ENCODE data around the gene OXSR1. TPM values are rescaled to one million over a fixed set of nuclear protein-coding genes. Genes with fewer than 3 reads are reported as not detected.

OXSR1 gene
- total RNA-seq, 1 donor from 2014 or later: 80.7 TPM

DNA sequence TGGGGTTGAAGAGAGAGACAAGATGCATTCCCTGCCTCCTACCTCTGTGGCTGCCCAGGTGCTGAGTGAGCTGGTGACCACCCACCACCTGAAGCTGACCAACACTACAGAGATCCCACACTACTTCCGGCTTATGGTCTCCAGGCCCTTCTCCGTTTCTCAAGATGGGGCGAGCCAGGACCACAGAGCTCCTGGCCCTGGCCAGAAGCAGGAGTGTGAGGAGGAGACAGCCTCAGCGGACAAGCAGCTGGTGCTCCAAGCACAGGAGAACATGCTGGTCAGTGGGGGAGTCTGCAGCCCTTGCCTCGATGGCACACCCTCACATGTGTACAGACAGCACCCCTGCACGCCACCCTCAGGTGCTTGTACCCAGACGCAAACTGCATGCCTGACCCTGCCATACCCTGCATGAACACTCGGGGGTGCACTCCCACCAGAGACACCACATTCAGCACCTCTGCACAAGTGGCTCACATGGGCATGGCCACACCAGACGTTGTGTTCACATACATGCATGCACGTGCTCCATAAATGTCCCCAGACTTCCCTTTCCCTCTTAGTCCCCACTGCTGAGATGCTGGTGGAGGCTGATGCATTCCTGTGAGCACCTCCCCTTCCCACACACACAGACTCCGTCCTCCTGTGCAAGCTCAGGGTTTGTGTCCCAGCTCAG, 47.5 kb upstream of the OXSR1 start:
- Mint-ChIP-seq H3K27me3 (ENCODE audit: unreplicated experiment) (peaks cover 11% of the 10 kb centered on the region), H3K9me3 (ENCODE audit: unreplicated experiment) (peaks cover 3% of the 10 kb centered on the region), H3K36me3 (ENCODE audit: unreplicated experiment) (no peaks in the 10 kb centered on the region), H3K4me3 (ENCODE audit: unreplicated experiment) (no peak overlapping the region), H3K4me1 (ENCODE audit: low read depth, unreplicated experiment) (no peaks in the 10 kb centered on the region), H3K27ac (ENCODE audit: unreplicated experiment) (peak overlapping the region; percentile 33)
- TF ChIP-seq, protein P1, sequence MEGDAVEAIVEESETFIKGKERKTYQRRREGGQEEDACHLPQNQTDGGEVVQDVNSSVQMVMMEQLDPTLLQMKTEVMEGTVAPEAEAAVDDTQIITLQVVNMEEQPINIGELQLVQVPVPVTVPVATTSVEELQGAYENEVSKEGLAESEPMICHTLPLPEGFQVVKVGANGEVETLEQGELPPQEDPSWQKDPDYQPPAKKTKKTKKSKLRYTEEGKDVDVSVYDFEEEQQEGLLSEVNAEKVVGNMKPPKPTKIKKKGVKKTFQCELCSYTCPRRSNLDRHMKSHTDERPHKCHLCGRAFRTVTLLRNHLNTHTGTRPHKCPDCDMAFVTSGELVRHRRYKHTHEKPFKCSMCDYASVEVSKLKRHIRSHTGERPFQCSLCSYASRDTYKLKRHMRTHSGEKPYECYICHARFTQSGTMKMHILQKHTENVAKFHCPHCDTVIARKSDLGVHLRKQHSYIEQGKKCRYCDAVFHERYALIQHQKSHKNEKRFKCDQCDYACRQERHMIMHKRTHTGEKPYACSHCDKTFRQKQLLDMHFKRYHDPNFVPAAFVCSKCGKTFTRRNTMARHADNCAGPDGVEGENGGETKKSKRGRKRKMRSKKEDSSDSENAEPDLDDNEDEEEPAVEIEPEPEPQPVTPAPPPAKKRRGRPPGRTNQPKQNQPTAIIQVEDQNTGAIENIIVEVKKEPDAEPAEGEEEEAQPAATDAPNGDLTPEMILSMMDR (IDR thresholded peaks at IDR 0.05; ENCODE audit: partially characterized antibody, unreplicated experiment): peak; percentile 71
- DNase-seq: peak; percentile 71

DNA sequence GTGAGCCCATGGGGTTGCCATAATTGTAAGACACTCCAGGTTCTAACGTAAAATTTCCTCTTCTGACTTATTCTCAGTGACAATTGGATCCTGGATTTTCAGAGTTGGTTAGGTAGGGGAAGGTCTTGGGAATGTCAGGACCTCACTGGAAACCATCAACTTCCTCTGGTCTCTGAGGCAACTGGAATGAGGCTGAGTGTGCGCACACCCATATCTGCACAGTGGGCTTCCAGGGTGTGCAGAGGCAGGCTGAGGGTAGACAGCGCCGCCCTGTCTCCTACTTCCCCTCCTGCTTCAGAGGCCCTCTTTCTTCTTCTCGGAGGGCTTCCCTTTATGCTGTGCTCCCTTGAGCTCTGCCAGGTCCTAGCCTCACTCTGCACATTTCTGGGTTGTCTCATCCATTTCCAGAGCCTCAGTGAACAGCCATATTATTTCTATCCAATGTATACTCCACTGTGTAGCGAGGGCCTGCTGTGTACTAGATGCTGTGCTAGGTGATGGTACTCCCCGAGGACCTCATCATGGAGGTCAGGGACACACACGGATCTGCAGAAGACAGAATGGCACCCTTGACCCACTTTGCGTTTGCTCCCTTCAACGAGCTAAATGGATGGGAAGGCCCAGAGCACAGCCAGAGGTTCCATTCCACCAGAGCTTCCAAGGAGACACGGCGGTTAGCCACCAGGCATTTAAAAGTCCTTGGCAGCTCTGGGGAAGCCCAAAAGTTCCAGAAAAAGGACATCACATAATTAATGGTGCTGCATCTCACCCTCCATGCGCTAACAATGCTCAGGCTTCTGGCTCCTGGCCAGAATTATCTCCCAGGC, 46.7 kb upstream of the OXSR1 start:
- no peak overlapping the region for H3K27ac Mint-ChIP-seq (ENCODE audit: unreplicated experiment)

DNA sequence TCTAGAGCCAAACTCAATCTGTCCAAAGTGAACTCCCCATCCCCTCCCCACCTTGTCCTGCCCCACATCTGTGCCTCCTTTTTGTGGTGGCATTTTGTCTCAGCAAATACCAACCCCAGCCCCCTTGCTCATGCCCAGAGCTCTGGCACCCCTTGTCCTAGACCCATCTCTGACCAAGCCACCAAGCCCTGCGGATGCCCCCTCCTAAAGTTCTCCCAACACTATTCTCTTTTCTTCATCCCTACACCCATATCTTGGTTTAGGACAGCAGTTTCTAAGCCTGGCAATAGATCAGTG, 46.1 kb upstream of the OXSR1 start:
- H3K4me3 Mint-ChIP-seq (ENCODE audit: unreplicated experiment): no peak overlapping the region
- H3K27me3 Mint-ChIP-seq (ENCODE audit: unreplicated experiment): peaks cover 11% of the 10 kb centered on the region
- H3K36me3 Mint-ChIP-seq (ENCODE audit: unreplicated experiment): peaks cover 4% of the 10 kb centered on the region
- peaks cover 3% of the 10 kb centered on the region for H3K9me3 Mint-ChIP-seq (ENCODE audit: unreplicated experiment)
- DNase-seq: no peak
- H3K4me1 Mint-ChIP-seq (ENCODE audit: low read depth, unreplicated experiment): no peaks in the 10 kb centered on the region
- TF ChIP-seq, protein P1 (IDR thresholded peaks at IDR 0.05; ENCODE audit: partially characterized antibody, unreplicated experiment): no peak
- H3K27ac Mint-ChIP-seq (ENCODE audit: unreplicated experiment): no peak overlapping the region

More for the DNA sequence above, 46.7 kb upstream of the OXSR1 start:
- Mint-ChIP-seq H3K4me3 (ENCODE audit: unreplicated experiment) (no peak overlapping the region), H3K4me1 (ENCODE audit: low read depth, unreplicated experiment) (no peaks in the 10 kb centered on the region), H3K36me3 (ENCODE audit: unreplicated experiment) (peaks cover 4% of the 10 kb centered on the region), H3K27me3 (ENCODE audit: unreplicated experiment) (peaks cover 11% of the 10 kb centered on the region), H3K9me3 (ENCODE audit: unreplicated experiment) (peaks cover 3% of the 10 kb centered on the region)
- TF ChIP-seq, protein P1 (IDR thresholded peaks at IDR 0.05; ENCODE audit: partially characterized antibody, unreplicated experiment): no peak
- DNase-seq: no peak

DNA sequence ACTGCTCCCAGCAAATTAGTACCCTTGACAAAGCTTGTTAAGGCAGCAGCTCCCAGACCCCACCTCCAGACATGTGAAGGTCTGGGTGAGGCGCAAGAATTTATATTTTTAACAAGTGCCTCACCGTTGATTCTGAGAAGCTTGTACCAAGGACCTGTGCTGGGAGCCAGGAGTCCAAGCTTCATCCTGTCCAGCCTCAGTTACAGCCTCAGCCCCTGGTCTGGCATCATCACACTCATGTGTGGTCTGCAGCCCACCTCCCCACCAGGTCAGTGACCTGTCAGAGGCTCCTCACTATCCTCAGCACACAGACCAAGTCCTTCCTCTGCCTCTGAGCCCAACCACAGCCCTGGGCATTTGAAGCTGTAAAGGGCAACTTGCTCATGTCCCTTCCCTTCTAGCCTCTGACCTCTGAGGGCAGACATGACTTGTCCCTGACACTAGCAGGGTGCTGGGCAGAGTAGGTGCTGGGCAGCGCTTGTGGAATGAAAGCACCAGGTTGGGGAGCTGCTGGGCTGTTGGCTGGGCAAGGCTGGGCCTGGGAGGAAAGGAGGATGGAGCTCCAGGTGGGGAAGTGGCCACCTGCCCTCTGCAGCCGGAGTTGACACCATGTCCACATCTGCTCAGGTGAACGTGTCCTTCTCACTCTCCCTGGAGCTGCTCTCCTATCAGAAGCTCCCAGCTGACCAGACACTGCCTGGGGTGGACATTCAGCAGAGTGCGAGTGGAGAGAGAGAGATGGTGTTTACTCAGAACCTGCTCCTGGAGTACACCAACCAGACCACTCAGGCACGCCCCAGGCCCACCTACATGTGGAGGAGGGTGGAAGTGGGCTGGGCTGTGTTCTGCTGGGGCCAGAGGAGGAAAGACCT, 45.3 kb upstream of the OXSR1 start:
- no peaks in the 10 kb centered on the region for H3K4me1 Mint-ChIP-seq (ENCODE audit: low read depth, unreplicated experiment)
- no peak overlapping the region for H3K27ac Mint-ChIP-seq (ENCODE audit: unreplicated experiment)
- H3K9me3 Mint-ChIP-seq (ENCODE audit: unreplicated experiment): peaks cover 3% of the 10 kb centered on the region
- TF ChIP-seq, protein P1 (IDR thresholded peaks at IDR 0.05; ENCODE audit: partially characterized antibody, unreplicated experiment): no peak
- H3K27me3 Mint-ChIP-seq (ENCODE audit: unreplicated experiment): peaks cover 13% of the 10 kb centered on the region
- peaks cover 4% of the 10 kb centered on the region for H3K36me3 Mint-ChIP-seq (ENCODE audit: unreplicated experiment)
- no peak overlapping the region for H3K4me3 Mint-ChIP-seq (ENCODE audit: unreplicated experiment)
- no peak for DNase-seq

Measured in glutamatergic neuron (in vitro differentiated cells).